ENCODE measurements around the gene CHN1.

The CHN1 gene

GRCh38 chr2:175009917-175010621, 4.9 kb upstream of the CHN1 start:
- DNase-seq, result peak; percentile 30

GRCh38 chr2:175008801-175009495, 3.8 kb upstream of the CHN1 start:
- DNase-seq, result no peak

DNA sequence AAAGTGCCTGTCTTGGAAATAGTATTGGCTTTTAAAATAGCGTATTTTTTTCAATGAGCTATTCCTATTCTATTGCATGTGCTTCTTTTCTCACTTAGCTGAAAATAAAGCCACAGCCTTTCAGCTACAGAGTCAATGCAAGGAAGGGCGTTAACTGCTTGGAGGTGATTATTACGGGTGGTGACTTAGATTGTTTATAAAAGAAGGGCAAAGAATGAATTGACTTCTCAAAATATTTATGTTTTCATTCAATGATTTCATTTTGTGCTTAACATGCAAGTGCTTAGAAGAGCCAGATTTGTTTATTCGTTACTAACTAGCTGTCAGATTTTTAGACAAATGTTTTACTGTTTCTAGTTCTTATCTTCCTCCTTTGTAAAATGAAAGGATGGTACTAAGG, 2.8 kb upstream of the CHN1 start:
- no peak for DNase-seq

DNA sequence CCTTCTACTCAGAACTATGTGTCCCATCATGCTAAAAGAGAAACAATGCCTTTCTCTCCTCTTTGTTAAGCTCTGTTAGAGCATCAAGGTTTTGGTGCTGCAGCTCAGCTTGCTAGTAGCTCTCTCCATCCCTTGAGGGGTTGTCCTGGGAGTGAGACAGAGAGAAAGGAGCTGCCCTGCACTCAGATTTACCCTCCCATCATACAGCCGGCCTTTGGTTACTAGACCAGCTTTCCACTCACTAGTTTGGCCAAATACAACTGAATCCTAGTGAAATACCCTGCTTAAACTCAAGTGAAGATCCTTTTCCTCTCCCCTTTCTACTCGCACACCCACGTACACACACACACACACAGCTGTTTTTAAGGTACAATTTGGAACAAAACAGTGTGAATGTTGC, 2.3 kb upstream of the CHN1 start:
- DNase-seq, result no peak

GRCh38 chr2:175006281-175006680, 1.1 kb upstream of the CHN1 start:
- peak; percentile 30 for DNase-seq

DNA sequence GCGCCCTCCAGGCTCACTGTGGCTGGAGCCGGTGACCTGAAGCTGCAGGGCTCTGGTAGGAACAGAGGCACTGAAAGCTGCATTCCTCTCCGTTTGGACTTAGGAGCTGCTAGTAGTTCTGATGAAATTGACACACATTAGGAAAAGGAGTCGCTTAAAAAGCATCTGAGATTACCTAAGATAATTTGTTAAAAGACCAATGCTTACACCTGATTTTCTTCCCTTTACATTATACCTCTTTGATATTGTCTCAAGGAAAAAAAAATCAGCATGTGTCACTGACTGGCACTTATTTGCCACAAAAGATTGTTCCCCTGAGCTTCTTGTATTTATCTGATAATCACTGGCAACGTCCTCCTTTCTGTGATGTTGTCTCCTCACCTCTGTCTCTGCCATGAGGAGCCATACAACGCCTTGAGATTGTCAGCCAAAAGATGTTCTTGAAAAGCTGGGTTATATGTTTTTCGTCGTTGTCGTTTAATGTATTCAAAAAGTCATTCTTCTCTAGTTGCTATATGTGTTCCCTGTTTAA, 618 bp upstream of the CHN1 start:
- peak; percentile 55 for DNase-seq

DNA sequence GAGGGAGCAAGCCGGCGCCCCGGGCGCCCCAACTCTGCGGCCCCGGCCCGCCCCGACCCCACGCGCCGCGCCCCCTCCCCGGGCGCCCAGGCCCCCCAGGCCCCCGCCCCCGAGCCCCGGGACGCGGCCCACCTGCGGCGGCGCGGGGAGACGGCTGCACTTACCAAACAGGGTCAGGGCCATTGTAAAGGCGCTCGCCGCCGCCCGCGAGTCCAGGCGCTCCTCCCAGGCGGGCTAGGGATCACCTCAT, 526 bp downstream of the CHN1 start:
- peak; percentile 76 for DNase-seq

- DNase-seq, result peak; percentile 71
These were observed 1.1 kb downstream of the CHN1 start for GRCh38 chr2:175003875-175004729.

DNA sequence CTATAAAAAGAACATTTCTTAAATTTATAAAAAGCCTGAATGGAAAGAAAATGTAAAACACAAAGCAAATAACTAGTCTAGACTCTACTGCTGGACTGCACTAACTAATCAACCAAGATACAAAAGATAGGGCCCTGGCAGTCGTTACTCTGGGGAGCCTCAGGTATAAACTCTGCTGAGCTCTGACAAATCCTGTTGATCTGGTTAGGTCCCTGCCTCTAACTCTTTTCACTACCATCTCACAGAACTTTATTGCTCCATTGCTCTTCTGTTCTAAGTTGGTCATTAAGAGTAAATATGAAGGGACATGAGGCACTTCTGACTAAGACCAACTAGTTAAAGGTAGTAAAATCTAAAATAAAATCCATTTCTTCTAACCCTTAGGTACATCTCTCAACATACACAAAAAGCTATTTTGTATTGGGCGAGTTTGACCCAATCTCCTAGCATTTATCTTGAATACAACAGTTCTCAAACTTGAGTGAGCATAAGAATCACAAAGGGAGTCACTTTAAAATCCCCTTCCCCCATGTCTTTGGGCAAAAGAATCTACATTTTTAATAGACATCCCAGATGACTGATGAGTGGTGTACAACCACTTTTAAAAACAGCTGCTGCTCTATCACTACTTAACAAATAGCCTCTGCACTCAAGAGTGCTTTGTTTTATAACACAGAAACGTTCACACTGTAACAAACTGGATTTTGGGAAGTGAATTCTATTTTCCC, 2.5 kb downstream of the CHN1 start:
- peak; percentile 62 for DNase-seq

- DNase-seq, result no peak
These were observed 3.6 kb downstream of the CHN1 start for GRCh38 chr2:175001566-175001965.

DNA sequence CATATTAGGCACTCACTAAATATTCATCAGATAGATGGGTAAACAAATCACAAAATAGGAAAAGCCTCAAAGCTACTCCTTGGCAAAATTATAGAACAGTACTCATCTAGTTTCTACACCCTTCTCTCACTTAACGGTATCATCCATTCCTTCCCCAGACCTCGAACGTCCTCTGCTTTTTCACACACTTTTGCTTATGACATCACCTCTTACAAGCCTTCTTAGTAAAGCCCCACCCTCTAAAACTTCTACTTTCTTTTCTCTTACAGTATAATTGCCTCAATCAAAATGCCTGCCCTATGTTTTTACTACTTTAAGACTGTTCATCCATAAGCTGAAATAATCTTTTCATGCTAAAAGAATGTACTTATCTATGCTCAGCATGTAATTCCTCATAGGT, 8.1 kb downstream of the CHN1 start:
- DNase-seq, result no peak

DNA sequence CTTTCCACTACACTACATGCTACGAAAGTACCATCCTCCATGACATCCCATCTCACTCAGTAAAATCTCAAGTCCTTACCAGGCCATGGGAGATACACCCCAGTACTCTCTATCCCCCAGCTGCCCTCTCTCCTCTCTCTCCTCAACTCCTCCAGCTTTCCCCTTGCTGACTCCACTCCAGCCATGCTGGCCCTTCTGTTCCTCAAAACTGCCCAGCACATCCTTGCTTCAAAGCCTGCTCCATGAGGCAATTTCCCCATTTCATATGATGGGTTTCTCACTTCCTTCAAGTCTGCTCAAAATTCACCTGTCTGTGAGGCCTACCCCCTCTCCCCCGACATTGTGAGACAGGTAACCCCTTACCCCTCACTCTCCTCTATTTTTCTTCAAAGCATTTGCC, 8.6 kb downstream of the CHN1 start:
- DNase-seq, result peak; percentile 55

- no peak for DNase-seq
These were observed 10.8 kb downstream of the CHN1 start for GRCh38 chr2:174994381-174994780.

GRCh38 chr2:174992886-174993285, 12.3 kb downstream of the CHN1 start:
- DNase-seq, result peak; percentile 14

DNA sequence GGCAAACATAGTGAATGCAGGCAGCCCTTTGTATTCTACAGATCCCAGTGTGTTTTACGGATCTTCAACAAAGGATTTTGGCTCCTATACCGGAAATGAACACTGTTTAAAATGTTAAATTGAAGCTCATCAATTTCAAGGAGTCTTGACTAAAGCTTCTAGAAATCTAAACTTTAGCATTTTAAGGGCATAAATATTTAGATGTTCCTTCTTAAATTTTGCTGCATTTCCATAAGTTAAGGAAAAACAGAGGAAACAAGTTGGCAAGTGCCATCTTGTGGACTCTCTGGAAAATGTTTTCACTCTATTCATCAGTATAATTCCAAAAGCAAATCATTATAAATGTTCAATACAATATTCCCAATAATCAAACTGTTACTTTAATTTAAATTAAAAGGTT, 19.6 kb downstream of the CHN1 start:
- DNase-seq, result no peak

DNA sequence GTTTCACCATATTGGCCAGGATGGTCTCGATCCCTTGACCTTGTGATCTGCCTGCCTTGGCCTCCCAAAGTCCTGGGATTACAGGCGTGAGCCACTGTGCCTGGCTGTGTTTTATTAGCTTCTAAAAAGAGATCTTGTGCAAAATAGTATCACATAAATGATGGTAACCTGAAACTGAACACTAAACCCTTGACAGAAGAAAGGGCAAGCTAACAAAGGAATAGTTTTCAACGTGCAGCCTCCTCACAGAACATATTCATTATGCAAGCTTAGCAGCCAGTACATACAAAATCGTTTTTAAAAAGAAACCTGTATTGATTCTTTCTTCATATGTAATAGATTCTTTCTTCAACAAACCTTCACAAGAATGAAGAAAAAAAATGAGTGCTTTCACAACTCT, 20.6 kb downstream of the CHN1 start:
- DNase-seq, result no peak

GRCh38 chr2:174981331-174981730, 23.9 kb downstream of the CHN1 start:
- no peak for DNase-seq

DNA sequence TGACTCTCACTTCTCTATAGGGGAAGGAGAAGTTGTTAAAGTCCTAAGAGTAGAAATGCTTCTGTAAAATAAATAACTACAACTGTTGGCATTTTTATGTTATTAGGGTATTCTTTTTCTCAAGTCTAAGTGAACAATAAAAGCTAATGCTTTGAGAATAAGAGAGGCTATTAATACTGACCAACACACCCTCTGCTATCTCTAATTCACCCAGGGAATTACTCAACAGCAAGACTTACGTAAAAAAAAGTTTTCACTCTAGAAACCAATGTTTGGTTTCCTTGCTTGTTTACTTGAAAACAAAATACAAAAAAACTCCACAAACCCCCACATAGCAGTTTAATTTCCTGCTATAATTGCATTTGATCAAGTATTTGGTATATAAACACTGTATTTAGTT, 25.2 kb downstream of the CHN1 start:
- DNase-seq, result no peak

DNA sequence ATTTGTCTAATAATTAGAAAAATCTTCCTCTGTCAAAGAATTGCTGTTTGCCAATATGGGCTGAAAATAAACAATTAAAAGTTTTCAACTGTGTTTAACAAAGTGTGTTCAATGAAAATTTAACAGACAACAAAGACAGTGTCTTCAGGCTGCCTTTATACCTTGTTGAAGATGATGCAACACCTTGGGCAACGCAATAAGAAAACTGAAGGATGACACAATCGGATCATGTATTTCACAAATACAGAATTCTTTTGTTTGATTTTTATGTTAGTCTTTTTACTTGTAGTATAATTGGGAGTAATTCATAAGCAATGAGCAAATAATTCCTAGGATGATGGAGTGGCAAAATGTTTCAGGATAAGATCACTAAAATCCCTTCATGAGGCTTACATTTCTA, 27.8 kb downstream of the CHN1 start:
- no peak for DNase-seq

DNA sequence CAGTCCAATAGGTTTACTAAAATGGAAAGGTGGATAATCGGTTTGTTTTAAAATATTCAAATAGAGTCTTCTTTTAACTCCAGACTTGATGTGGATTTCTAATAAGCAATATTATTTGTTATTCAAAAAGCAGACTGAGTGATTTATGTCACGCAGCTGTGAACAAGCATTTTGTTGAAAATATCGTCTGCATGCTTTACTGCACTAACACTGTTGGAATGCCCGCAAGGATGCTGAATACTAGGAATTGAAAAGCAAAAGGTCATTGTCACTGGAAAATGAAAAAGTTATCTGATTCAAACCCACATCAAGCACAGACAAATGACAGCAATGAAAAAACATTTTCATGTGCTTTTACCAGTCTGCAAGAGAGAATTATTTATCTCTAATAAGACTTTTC, 31.1 kb downstream of the CHN1 start:
- DNase-seq, result no peak

GRCh38 chr2:174972924-174973323, 32.3 kb downstream of the CHN1 start:
- DNase-seq, result no peak

DNA sequence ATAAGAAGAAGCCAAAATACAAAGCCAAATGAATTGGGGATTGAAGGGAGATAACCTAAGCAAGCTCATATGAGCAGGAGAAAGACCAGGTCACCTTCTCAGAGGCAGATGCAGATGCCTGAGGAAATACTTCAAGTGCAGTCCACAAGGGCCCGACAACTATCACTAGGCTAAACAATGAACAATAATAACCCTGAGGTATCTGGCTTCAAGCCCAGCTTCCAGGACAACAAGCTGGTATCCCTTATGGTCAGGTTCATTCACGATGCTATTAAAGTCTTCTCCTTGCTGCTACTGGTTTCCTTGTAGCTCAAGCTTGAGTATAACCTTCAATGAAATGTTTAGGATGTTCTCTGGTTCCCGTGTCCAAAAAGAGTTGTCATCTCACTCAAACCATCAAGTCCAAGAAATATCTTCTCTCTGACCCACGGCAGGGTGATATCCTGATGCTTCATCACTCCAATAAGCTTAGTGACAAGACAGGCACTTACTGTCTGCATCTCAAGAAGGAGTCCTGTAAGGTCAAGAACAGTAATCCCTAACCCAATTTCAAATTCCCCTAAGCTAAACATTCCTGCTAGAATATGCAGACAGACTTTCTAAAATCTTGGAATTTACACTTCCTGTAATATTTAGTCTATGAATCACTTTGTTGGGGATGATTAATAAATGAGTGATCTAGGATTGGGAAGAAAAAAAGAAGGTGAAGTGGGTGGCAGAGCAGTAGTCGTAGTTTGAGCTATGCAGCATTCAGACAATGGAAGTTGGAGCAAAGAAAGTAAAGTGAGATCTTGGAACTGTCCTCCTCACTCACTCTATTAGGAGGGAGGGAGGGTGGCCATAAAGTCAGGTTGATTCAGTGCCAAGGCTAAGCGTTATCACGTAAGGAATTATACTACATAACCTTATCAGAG, 33.1 kb downstream of the CHN1 start:
- peak; percentile 77 for DNase-seq
